HL-60 (cell line): ENCODE results near the gene COLQ.

Experiments used
- CTCF ChIP-seq: IDR thresholded peaks from one replicate; pipeline ENCODE4 v1.5.1; 2011; ENCODE audit warnings: low read length, control low read depth, inconsistent platforms; ENCODE audit not compliant: insufficient read depth
- POLR2AphosphoS5 ChIP-seq: IDR thresholded peaks from 2 replicates; pipeline ENCODE4 v1.6.1; 2012; ENCODE audit warnings: low read depth
- REST ChIP-seq: IDR thresholded peaks from 2 replicates; pipeline ENCODE4 v1.6.1; 2012; ENCODE audit warnings: low read depth; ENCODE audit not compliant: insufficient replicate concordance

DNA sequence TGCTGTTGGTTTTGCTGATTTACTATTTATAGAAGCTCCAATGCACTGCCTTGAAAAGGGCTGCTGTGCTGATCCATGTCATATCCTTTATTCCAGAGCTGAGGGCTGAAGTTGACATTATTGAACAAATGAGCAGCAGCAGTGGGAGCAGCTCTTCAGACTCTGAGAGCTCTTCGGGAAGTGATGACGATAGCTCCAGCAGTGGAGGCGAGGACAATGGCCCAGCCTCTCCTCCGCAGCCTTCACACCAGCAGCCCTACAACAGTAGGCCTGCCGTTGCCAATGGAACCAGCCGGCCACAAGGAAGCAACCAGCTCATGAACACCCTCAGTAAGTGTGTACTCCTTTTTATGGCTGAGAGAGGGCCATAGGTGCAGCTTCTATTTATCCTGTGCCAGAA is 85.3 kb downstream of the COLQ start:
- TF ChIP-seq POLR2AphosphoS5, result no peak
- no peak for TF ChIP-seq CTCF
- no peak for TF ChIP-seq REST
